RWPE2 (cell line): Measurements from ENCODE around the gene INPP5A.

Experiments
- ATAC-seq: fragments of 200-7000 bp; cut with Tn5 transposase; 3 replicates; pipeline ENCODE4 v1.9.1; 2021; ENCODE audit warnings: low read depth
- DNase-seq: peaks from one replicate; pipeline ENCODE4 v3.0.0-alpha.2; 2020; ENCODE audit warnings: low spot score
- H3K27ac ChIP-seq: fragments of 450-650 bp; 2 replicates; pipeline ENCODE4 v1.5.1; 2017; ENCODE audit warnings: mild to moderate bottlenecking; ENCODE audit not compliant: poor library complexity, severe bottlenecking
- H3K27me3 ChIP-seq: fragments of 250-450 bp; sonication (Bioruptor Pico); 2 replicates; pipeline ENCODE4 v1.5.1; 2021; ENCODE audit warnings: mild to moderate bottlenecking, moderate library complexity; ENCODE audit not compliant: insufficient read depth, poor library complexity, severe bottlenecking
- H3K36me3 ChIP-seq: fragments of 250-450 bp; sonication (Bioruptor Pico); 2 replicates; pipeline ENCODE4 v1.5.1; 2020; ENCODE audit warnings: low read depth, mild to moderate bottlenecking, moderate library complexity
- H3K4me1 ChIP-seq: fragments of 250-450 bp; sonication (Bioruptor Pico); 2 replicates; pipeline ENCODE4 v1.5.1; 2021; ENCODE audit warnings: mild to moderate bottlenecking, moderate library complexity; ENCODE audit not compliant: insufficient read depth, poor library complexity, severe bottlenecking
- H3K4me3 ChIP-seq: fragments of 250-450 bp; sonication (Bioruptor Pico); 2 replicates; pipeline ENCODE4 v1.5.1; 2021; ENCODE audit warnings: mild to moderate bottlenecking, moderate library complexity; ENCODE audit not compliant: severe bottlenecking
- H3K9me3 ChIP-seq: fragments of 250-450 bp; sonication (Bioruptor Pico); 2 replicates; pipeline ENCODE4 v1.5.1; 2021; ENCODE audit warnings: mild to moderate bottlenecking, moderate library complexity; ENCODE audit not compliant: severe bottlenecking
- CTCF ChIP-seq: fragments of 450-650 bp; IDR thresholded peaks from one replicate; pipeline ENCODE4 v1.5.1; 2017; ENCODE audit warnings: mild to moderate bottlenecking, moderate library complexity; ENCODE audit not compliant: poor library complexity, severe bottlenecking

INPP5A gene

GRCh38 chr10:132810807-132811700 is 273.5 kb downstream of the INPP5A start:
- Histone ChIP-seq H3K9me3 (no peaks in the 10 kb centered on the region), H3K4me3 (no peak overlapping the region), H3K27me3 (no peaks in the 10 kb centered on the region), H3K4me1 (no peaks in the 10 kb centered on the region), H3K27ac (no peak overlapping the region), H3K36me3 (no peaks in the 10 kb centered on the region)
- no peak for TF ChIP-seq CTCF
- no peak for ATAC-seq
- no peak for DNase-seq

- H3K36me3 ChIP-seq, result no peaks in the 10 kb centered on the region
- no peaks in the 10 kb centered on the region for H3K9me3 ChIP-seq
- H3K4me3 ChIP-seq, result no peak overlapping the region
- no peaks in the 10 kb centered on the region for H3K4me1 ChIP-seq
- no peak for DNase-seq
- no peak for TF ChIP-seq CTCF
- no peaks in the 10 kb centered on the region for H3K27me3 ChIP-seq
- no peak overlapping the region for H3K27ac ChIP-seq
- ATAC-seq, result no peak
Measured at GRCh38 chr10:132811891-132812481, 274.4 kb downstream of the INPP5A start.

- no peak overlapping the region for H3K27ac ChIP-seq
- no peaks in the 10 kb centered on the region for H3K4me1 ChIP-seq
- H3K27me3 ChIP-seq, result no peaks in the 10 kb centered on the region
- H3K36me3 ChIP-seq, result no peaks in the 10 kb centered on the region
- DNase-seq (no peak), ATAC-seq (no peak)
- H3K9me3 ChIP-seq, result no peaks in the 10 kb centered on the region
- no peak overlapping the region for H3K4me3 ChIP-seq
- TF ChIP-seq CTCF, result no peak
Measured at GRCh38 chr10:132812520-132812919, 274.9 kb downstream of the INPP5A start.

- no peak for TF ChIP-seq CTCF
- H3K4me1 ChIP-seq, result no peaks in the 10 kb centered on the region
- H3K36me3 ChIP-seq, result no peaks in the 10 kb centered on the region
- DNase-seq (no peak), ATAC-seq (no peak)
- H3K27me3 ChIP-seq, result no peaks in the 10 kb centered on the region
- H3K9me3 ChIP-seq, result no peaks in the 10 kb centered on the region
- H3K4me3 ChIP-seq, result no peak overlapping the region
- no peak overlapping the region for H3K27ac ChIP-seq
Measured at GRCh38 chr10:132813001-132813401, 275.4 kb downstream of the INPP5A start.
